Left forelimb (tissue), 1 donor: Measurements from ENCODE around the gene SYTL3.

Experiments used
- DNase-seq: peaks from one replicate; pipeline ENCODE4 v3.0.0-alpha.2; 2018; ENCODE audit warnings: low spot score

SYTL3 gene

DNA sequence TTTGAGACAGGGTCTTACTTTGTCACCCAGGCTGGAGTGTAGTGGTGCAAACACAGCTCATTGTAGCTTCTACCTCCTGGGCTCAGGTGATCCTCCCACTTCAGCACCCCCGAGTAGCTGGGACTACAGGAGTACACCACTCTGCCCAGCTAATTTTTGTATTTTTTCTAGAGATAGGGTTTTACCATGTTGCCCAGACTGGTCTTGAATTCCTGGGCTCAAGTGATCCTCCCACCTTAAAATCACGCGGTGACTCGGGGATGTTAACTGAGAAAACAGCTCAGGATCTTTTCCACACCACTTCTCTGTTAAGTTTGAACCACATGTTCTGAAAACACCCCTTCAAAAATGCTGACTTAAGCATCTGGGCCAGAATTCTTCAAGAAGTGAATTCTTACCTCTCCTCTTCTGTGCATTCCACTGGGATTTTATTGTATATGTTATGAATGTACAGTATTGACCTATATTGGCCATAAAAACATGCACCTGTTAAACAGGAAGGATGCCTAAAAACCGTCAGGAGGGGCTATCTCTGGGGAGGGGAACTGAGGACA, 72.4 kb downstream of the SYTL3 start:
- DNase-seq, result no peak

DNA sequence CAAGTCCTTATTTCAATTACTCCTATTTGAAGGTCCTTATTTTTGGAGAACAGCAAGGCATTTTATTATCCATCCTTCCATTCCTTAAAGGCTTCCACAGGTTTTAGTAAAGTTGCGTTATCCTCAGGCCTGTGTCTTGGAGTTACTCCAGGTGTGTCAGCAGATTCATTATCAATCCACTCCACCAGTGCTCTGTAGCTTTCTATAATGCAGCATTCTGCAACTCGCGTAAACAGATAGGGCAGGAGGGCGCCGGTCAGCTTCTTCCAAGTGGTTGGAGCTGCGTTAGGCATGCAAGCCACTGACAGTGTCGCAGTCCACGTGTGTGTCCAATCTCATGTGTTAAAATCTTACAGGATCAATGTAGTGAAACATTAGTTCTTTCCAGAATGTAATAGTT, 75.8 kb downstream of the SYTL3 start:
- DNase-seq, result no peak

DNA sequence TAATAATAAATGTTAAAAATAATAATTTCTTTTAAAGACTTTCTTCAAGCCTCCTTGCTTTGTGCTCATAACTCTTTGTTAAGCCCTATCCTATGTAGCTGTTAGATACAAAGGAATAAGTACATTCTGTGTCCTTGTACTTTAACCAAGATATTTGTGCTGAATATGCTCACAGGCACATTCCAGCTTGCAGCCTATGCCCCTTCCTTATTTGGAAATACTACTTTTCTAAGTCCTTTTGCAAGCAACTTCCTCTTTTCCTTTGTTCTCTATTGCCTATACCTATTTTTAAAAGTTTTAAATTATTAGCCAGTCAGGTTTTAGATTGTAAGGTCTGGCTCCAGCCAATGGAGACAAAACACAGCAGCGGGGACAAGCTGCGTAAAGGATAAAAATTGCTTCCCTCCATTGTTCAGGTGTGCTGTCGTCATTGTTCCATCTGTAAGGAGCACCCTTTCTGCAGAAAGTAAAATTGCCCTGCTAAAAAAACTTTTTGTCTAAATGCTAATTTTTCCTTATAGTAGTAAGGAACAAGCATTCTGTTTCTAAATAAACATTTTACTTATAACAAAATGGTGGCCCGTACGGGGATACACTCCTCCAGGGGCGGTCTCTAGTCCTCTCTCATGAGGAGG, 80.2 kb downstream of the SYTL3 start:
- DNase-seq, result no peak

DNA sequence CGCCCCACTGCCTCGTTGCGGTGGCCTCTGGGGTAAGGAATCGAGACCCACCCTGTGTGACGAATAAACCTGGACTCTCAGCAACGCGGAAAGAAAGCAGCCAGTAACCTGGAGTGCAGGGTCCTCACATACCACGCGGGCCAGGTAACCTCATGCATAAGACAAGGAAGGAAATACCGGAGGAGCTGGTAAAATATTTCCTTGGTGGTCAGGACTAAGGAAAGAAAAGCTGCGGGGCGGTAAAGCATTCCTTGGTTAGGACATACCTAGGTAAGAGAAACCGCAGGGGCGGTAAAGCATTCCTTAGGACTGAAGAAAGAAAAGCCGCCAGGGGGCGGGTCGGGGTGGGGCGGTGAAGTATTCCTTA, 80.7 kb downstream of the SYTL3 start:
- DNase-seq, result no peak

DNA sequence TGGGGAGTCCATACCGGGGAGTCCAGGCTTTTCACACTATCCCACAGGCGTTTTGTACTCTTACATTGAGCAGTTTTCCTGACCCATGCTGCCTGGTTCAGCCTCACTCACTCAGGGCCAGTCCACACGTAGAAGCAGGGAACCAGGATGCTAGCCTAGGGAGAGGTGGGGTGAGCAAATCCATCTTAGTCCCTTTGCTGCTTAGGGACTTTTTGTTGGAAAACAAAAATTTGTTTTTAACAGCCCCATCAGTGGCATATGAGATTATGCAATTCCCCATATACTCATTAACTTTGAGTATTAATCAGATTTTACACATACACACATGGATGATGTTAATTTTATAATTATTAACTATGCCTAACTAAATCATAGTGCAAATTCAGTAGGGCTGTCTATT, 85.2 kb downstream of the SYTL3 start:
- no peak for DNase-seq

DNA sequence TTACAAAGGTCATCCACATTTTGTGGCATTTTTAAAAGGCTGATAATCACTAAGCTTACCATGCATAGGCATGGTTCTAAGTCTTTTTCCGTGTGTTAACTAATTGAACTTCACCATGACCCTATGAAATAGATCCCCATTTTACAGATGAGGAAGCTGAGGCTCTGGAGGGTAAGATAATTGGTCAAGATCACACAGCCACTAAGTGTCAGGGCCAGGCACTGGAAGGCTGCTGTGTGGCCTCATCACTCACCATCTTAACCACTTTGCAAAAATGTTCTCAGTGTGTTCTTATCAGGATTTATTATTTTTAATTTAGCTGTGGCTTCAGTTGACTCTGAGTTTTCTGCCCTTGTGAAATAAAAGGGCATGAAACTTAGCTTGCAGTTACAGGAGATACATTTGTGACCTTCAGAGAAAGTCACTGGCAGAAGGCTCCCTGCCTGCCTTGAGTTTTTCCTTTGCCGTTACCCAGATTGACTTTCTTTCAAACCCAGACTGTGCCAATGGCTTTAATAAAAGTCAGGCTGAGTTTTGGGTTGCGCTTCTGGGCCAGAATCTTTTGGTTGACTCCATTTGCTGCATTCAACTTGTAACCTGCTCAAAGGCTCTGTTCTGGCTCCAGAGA, 87.3 kb downstream of the SYTL3 start:
- no peak for DNase-seq

DNA sequence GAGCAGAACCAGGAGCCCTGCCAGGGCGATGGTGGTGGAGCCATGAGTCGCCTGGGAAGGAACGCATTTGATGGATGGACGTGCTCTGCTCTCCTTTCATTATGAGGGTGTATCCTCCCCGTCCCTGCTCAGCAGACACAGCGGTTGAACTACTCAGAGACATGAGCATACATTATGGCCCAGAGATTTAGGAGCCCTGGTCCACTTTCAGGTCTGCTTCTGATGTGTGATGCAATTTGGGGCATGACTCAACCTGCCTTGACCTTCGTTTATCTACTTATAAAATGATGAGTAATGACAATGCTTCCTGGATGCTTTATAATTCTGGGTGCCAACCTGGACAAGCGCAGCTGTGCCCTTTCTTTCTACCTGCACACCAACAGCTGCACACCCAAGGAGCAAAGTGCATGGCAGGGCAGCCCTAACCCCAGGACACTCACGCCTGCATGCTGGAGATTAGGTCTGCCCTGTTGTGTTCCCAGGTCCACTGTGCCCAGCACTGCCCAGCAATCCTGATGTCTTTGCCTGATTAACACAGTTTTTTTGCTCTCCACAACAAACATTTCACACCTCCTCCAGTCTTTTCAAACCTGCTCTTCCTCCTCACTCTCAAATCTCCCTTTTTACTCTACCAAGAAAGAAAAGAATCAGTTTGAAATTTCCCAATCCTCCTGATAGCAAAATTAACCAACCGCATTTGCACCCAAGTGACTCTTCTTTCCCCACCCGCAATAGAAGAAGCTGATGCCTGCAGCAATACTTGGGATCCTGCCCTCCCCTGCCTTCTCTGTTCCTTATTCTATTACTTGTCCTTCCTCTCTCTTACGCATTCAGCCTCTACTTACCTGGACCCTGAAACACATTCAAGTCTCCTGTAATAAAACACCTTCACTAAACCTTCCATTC, 88.1 kb downstream of the SYTL3 start:
- DNase-seq, result no peak

DNA sequence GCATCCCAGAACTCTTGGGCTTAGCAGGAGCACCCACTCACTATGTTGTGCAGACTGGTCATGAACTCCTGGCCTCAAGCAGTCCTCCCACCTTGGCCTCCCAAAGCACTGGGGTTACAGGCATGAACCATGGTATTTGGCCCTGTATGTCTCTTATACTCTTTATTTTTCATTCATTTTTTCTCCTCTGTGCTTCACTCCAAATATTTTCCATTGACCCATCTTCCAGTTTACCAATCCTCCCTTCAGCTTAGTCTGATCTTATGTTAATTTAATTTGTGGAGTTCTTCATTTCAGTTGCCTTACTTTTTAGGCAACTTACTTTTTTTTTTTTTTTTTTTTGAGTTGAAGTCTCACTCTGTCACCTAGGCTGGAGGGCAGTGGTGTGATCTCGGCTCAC, 89.8 kb downstream of the SYTL3 start:
- no peak for DNase-seq

DNA sequence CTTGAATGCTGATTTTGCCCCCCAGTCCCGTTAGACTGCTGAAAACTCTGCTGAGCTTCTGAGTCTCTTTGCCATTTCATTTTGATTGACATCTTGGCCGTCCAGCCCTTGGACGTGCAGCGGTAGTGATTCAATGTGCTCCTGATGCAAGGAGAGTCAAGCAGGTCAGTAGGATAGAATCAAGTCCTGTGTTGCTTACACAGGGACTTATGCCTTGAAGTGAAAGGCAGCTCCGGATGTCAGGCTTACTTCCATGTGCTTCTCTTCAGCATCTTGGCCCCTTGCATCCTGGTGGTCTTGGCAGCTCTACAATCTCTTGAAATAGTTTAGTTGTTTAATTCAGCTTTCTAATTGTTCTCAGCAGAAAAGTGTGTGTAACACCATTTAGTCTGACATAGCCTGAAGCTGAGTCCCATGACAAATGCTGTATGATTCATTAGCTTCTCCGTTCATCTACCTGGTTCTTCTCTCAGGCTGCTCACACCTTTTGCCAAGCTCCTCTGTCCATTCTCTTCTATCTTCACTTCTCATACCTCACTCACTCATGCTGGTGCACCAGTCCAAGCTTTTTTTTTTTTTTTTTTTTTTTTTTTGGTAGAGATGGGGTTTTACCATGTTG, 93.3 kb downstream of the SYTL3 start:
- DNase-seq, result no peak

DNA sequence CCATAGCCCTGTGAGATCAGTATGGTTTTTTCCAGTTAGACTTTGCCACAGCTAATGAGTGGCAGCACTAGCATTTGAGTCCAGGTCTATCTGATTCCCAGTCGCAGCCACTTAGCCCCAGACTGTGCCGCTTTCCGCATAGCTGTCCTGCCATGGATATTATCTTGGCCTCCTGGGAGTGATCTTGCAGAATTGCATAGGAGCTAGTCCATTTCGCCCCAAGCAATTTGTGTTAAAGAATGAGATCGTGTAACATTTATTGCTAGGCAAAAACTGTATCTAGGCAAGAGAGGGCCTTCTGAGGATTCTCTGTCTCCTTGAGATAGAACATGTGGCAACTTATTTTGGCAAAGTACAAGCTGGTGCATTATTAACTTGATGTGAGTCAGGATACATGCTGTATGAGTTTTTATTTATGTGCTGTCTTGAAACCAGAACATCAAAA, 95.2 kb downstream of the SYTL3 start:
- DNase-seq, result no peak

DNA sequence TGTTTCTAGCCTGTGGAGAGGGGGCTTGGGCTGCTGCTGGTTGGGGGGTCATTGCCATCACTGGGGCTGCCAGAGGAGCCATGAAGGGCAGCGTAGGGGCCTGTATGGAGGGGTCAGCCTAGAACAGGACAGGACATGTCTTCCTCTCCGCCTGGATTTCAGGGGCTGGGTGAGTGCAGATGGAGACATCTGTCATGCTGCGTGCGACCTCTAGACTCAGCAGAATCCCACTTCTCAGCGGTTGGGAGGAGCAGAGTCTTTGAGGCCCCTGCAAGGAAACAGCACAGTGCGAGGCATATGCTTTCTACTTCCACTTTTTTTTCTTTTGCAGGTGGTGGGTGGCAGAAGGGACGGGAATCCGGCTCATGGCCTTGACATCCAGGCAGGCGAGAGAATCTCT, 101.4 kb downstream of the SYTL3 start:
- DNase-seq, result no peak

DNA sequence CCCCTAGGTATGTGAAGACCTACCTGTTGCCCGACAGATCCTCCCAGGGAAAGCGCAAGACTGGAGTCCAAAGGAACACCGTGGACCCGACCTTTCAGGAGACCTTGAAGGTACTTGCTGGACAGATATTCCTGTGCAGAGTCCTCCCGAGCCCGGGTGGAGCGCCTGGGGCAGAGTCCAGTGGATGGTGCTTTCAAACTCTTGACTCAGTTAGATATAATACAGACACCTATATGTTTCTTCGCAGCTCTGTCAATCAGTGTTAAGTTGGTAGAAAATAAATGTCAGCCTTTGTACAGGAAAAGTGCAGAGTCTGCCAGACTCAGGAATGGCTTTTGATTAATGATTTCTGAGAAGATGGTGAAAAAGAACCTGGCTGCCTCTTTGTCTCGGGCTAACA, 102.1 kb downstream of the SYTL3 start:
- DNase-seq, result no peak

DNA sequence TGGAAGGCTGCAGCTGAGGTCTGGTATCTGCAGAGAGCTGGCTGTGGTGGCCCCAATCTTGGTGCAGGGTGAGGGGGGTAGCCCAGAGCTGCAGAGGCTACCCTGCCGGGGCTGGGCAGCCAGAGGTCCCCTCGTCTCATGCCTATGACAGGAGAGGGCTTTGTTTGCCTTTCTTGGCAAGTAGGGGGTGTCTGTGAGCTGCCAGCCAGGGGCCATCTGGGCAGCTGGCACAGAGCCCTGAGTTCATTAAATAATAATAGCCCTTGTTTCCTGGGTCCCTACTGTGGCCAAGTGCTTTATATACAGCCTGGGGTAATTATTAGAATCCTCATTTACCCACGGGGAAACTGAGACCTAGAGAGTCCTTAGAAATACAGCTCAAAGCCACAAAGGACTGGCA, 102.8 kb downstream of the SYTL3 start:
- DNase-seq, result no peak

DNA sequence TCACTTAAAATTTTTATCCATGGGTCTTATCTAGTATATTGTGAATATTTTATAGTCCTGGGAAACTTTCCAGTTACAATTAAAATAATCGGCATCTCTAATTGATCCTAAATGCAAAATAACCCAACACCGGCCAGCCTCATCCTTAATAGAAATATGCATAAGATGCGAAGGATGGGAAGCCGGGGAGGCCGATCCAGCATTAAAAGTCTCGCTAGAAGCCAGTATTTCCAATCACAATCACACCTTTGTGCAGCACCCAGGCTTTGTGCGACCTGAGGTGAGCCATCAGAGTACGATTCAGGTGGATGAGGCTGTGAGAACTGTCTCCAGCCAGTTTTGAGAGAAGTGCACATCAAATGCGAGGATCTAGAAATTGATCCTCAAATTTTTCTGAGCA, 104.0 kb downstream of the SYTL3 start:
- no peak for DNase-seq

DNA sequence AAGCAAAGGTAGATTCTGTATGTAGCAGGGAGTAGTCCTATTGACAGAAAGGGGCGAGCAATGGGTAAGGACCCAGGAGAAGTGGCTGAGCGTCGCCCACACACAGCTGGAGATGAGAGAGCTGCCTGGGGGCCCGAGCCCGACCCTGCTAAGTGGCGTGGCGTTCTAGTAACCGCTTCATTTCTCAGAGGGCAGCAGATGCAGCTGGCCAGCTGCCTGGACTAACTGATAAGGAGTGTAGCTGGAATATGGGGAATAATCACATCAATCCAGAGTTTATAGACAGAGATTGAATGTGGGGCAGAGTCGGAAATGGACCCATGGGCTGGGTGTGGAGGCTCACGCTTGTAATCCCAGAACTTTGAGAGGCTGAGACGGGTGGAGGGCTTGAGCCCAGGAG, 104.9 kb downstream of the SYTL3 start:
- no peak for DNase-seq

DNA sequence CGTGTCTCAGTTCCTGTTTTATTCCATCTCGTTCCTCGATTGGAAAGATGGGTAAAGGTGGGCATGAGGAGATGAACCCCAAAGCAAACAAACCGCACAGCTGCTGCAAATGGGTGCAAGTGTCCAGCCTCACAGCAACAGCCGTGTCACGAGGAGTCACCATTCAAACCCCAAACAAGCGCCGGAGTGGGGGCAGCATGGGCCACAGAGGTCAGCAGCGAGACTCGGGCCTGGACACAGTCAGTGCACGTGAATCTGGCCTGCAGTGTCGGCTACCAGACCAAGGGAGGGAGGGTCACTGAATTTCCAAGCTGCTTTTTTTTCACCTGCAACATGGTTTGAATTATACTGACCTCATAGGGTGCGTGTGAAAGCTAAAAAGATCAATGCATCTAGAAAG, 105.8 kb downstream of the SYTL3 start:
- no peak for DNase-seq

DNA sequence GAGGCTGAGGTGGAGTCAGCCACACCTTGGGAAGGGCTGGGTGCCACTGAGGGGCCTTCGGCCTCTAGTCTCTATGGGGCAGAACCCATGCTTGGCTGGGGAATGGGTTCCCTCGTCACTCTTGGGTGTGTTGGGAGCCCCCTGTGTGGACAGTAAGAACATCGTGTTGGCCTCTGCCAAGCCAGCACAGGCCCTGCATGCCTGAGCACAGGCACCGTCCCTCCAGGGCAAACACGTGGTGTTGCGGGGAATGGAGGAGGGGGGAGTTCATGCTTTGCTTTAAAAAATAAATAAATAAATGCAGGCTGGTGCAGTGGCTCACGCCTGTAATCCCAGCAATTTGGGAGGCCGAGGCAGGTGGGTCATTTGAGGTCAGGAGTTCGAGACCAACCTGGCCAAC, 106.3 kb downstream of the SYTL3 start:
- DNase-seq, result no peak

DNA sequence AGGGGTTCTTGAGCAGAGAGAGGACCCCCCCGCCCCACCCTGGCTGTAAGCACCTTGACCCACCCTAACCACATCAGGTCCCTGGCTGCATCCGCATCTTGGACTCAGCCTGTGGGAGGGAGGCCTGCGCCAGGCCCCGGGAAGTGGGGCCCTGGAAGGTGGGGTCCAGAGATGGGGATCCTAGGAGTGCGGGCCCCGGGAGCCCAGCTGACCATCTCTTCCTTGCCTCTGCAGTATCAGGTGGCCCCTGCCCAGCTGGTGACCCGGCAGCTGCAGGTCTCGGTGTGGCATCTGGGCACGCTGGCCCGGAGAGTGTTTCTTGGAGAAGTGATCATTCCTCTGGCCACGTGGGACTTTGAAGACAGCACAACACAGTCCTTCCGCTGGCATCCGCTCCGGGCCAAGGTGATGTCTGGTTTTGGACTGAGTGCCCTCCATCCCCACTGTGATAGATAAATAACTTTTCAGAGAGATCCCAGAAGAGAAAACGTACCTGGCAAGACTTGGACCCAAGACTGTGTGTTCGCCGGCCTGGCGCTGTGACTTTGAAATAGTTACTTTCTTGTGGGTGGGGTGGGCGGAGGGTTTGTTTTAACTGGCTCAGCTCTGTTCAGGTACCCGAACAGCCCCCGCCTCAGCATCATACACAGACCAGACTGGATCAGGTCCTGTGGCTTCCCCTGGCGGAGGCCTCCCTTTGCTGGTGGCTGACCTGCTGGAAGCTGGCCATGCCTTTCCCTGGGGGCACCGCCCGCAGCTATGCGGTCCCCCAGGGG, 107.3 kb downstream of the SYTL3 start:
- DNase-seq, result no peak

DNA sequence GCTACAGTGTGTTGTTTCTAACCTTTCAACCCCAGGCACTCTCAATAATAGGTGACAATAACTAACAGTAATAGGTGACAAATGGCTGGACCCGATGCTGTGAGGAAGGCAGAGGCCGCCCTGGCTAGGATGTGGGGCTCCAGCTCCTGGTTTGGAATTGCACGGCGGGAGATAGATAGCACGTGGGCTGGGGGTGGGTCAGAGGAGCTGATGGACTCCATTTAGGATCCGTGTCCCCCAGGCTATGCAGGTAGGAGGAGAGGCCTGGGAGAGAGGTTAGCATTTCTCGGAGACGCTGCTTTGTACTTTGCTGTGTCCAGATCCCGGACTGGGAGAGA, 107.9 kb downstream of the SYTL3 start:
- DNase-seq, result no peak

DNA sequence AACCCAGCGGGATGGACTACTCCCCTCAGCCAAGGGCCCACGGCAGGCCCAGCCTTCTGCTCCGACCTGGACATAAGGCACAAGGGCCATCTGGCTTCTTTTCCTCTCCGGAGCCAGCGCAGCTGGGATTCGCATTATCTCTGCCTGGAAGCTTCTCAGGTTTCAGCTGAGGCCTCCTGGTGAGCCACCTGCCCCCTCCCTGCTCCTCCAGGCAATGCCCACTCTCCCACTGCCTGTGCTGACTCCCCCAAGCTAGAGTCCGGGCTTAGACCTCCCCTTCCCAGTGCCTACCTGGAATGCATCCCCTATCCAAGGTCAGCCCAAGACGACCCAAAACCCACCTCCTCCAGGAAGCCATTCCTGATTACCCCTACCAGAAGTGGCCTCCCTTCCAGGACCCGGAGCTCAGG, 108.6 kb downstream of the SYTL3 start:
- DNase-seq, result no peak

DNA sequence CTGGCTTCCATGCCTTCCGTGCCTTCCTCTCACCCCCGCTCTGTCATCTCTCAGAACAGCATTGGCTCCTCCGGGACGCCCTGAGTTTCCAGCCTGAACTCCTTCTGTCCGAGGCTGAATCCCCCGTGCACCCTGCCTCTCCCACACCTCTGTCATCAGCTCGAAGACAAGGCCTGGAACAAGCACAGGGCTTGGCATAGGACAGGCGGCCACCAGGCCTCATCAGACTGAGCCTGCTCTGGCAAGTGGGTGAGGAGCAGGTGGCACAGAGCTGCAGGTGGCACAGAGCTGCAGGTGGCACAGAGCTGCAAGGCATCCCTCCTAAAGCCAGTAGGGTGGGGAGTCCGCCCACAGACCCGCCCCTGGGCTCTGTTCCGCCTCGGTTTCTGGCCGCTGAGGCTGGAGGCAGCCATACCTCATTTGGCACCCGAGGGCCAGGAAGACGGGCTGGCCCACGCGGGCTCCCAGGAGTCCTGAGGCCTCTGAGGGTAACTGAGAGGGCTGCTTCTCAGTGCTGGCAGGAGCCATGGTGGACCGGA, 109.2 kb downstream of the SYTL3 start:
- DNase-seq, result no peak
